RKO (cell line): ENCODE results near the gene MOV10.
A peak's percentile ranks its signal among the peaks of the same experiment; 100 is the strongest.
"Not testable (repeated sequence)": the region's sequence is repeated elsewhere in the genome, so short reads cannot be mapped to it uniquely, and the experiment has no call there.

ENCODE experiments used
- DNase-seq: peaks from one replicate; pipeline ENCODE4 v3.0.0-alpha.2; 2016; ENCODE audit warnings: low spot score

MOV10 gene, protein sequence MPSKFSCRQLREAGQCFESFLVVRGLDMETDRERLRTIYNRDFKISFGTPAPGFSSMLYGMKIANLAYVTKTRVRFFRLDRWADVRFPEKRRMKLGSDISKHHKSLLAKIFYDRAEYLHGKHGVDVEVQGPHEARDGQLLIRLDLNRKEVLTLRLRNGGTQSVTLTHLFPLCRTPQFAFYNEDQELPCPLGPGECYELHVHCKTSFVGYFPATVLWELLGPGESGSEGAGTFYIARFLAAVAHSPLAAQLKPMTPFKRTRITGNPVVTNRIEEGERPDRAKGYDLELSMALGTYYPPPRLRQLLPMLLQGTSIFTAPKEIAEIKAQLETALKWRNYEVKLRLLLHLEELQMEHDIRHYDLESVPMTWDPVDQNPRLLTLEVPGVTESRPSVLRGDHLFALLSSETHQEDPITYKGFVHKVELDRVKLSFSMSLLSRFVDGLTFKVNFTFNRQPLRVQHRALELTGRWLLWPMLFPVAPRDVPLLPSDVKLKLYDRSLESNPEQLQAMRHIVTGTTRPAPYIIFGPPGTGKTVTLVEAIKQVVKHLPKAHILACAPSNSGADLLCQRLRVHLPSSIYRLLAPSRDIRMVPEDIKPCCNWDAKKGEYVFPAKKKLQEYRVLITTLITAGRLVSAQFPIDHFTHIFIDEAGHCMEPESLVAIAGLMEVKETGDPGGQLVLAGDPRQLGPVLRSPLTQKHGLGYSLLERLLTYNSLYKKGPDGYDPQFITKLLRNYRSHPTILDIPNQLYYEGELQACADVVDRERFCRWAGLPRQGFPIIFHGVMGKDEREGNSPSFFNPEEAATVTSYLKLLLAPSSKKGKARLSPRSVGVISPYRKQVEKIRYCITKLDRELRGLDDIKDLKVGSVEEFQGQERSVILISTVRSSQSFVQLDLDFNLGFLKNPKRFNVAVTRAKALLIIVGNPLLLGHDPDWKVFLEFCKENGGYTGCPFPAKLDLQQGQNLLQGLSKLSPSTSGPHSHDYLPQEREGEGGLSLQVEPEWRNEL

GRCh38 chr1:112674440-112674985 is at the start of gene MOV10:
Gene MOV10 (plus strand): TSS chr1:112674659. CDS start chr1:112674913, 254 bp downstream.
- peak; percentile 81 for DNase-seq

- peak; percentile 40 for DNase-seq
Observed at GRCh38 chr1:112625696-112626095, 48.8 kb upstream of the MOV10 start.

GRCh38 chr1:112626193-112626592 is 48.3 kb upstream of the MOV10 start:
- no peak for DNase-seq

- no peak for DNase-seq
Observed at GRCh38 chr1:112626887-112627286, 47.6 kb upstream of the MOV10 start.

DNA sequence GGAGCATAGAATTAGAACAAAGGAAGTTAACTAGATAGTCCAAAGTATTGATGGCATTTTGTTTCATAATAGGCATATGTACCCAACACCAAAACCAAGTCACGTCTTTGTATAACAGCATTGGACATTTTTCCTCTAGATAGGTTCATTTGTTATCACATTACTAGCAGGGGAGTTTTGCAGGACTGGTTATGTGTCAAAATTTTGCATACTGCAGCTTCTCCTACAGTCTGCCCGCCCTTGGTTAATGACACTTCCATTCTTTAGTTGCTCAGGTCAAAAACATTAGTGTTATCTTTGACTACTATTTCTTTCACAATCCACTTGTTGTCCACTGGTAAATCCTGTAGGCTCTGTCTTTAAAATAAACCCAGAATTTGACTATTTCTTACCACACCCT is 45.9 kb upstream of the MOV10 start:
- no peak for DNase-seq

GRCh38 chr1:112629256-112629655 is 45.2 kb upstream of the MOV10 start:
- DNase-seq = no peak

DNA sequence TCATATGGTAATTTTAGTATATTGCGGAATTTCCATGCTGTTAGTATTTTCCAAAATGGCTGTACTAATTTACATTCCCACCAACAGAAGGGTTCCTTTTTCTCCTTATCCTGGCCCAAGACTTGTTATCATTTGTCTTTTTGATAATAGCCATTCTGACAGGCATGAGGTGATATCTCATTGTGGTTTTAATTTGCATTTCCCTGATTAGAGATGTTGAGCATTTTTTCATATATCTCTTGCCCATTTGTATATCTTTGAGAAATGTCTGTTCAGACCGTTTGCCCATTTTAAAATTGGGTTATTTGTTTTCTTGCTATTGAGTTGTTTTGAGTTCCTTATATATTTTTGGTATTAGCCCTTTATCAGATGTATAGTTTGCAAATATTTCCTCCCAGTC is 40.8 kb upstream of the MOV10 start:
- DNase-seq = no peak

DNA sequence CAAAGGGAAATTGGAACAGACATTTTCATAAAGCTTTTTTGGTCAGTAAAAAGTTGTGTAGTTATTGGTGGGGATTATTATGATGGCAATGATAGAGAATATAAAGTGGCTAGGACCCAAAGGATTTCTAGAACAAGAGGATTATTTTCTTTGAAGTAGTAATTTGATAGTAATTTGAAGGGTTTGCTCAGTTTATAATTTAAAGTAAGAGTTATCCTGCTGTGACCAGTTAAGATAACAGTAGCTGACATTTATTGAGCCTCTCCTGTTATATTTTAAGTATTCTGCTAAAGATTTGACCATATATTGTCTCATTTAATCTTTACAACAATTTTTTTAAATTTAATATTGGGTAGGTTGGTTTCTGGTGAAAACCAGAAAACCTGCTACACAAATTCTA is 40.1 kb upstream of the MOV10 start:
- no peak for DNase-seq

GRCh38 chr1:112636056-112636455 is 38.4 kb upstream of the MOV10 start:
- no peak for DNase-seq

DNA sequence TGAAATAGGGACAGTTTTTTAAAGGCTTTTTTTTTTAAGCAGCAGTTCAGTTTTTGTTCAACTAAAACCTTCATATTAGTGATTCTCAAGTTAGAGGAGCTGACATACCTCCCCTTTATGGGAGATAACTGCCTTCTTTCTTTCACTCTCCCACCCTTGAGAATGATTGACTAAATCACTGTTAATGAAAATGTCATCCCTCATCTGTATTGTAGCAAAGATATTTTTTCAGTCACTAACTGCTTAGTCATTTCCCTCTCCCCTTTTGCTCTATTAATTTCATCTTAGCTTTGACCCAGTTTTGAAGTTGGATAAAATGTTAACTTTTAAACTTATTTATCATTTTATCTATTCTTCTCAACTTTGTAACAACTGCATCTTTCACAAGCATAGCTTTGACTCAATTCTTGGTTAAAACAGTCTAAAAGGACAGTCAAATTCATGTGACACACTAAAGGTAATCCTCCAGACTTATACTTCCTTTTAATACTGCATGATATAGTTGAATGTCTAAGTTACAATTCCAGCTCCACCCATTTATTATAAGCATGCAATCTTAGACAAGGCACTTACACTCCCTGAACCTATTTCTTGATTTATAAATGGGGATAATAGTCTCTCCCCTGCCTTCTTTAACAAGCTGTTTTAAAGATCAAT is 37.7 kb upstream of the MOV10 start:
- no peak for DNase-seq

DNA sequence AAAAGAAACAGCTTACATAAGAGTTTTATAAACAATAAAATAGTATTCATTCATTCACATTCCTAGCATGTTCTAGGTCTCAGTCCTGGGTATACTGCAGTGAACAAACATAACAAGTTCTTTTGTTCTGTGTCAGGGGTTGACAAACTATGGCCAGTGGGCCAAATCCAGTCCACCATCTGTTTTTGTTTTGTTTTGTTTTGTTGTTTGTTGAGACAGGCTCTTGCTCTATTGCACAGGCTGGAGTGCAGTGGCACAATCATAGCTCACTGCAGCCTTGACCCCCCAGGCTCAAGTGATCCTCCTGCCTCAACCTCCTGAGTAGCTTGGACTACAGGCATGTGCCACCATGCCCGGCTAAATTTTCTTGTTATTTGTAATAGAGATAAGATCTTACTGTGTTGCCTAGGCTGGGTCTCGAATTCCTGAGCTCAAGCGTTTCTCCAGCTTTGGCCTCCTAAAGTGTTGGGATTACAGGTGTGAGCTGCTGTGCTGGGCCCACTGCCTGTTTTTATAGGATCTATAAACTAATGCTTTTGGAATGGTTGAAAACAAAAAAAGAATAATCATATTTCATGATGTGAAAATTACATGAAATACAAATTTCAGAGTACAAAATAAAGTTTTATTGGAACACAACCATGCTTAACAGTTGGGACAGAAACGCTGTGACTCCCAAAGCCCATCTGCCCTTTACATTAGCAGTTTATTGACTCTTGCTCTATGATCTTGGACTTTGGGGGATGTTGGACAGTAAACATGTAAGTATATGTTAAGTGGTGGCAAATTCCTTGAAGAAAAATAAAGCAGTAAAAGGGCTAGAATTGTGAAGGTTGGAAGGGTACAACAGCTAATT is 37.0 kb upstream of the MOV10 start:
- DNase-seq = no peak

GRCh38 chr1:112638110-112638428 is 36.4 kb upstream of the MOV10 start:
- no peak for DNase-seq

DNA sequence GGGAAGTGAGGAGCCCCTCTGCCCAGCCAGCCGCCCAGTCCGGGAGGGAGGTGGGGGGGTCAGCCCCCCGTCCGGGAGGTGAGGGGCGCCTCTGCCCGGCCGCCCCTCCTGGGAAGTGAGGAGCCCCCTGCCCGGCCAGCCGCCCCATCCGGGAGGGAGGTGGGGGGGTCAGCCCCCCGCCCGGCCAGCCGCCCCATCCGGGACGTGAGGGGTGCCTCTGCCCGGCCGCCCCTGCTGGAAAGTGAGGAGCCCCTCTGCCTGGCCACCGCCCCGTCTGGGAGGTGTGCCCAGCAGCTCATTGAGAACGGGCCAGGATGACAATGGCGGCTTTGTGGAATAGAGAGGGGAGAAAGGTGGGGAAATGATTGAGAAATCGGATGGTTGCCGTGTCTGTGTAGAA is 34.0 kb upstream of the MOV10 start:
- DNase-seq = not testable (repeated sequence)

GRCh38 chr1:112643080-112643479 is 31.4 kb upstream of the MOV10 start:
- DNase-seq = no peak

DNA sequence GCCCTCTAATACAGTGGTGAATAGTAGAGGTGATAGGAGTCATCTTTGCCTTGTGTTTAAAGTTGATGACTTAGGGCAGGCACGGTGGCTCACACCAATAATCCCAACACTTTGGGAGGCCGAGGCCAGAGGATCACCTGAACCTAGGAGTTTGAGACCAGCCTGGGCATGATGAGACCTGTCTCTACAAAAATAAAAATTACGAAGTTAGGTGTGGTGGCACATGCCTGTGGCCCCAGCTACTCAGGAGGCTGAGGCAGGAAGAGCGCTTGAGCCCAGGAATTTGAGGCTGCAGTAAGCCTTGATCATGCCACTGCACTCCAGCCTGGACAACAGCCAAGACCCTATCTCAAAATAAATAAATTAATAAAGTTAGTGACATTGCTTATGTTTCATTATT is 28.2 kb upstream of the MOV10 start:
- no peak for DNase-seq

GRCh38 chr1:112651205-112651604 is 23.3 kb upstream of the MOV10 start:
- no peak for DNase-seq

DNA sequence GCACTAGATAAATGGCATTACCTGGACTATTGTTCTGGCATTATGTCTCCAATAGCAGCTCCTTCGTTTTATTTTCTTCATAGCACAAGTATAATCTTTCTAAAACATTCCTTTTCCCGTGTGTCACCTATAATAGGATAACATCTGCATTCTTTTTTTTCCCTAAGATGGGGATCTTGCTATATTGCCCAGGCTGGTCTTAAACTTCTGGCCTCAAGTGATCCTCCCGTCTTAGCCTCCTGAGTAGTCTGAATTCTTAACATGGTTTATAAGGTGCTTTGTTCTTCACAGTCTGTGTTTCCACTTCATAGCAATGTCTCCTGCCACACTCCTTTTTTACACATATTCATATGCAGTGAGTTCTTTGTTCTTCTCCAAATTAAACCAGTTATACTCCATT is 8.6 kb upstream of the MOV10 start:
- no peak for DNase-seq

- no peak for DNase-seq
Observed at GRCh38 chr1:112666946-112667345, 7.5 kb upstream of the MOV10 start.

- DNase-seq = no peak
Observed at GRCh38 chr1:112672009-112672408, 2.5 kb upstream of the MOV10 start.

GRCh38 chr1:112672842-112673241 is 1.6 kb upstream of the MOV10 start:
- no peak for DNase-seq
